Neuronal stem cell (in vitro differentiated cells): ENCODE measurements around the gene ASTL.

Experiments used
- DNase-seq: peaks from one replicate; pipeline ENCODE4 v3.0.0-alpha.2; 2013; ENCODE audit warnings: low spot score
- H2AFZ ChIP-seq: one replicate; pipeline ENCODE4 v1.6.1; 2013; ENCODE audit warnings: mild to moderate bottlenecking, low read length, inconsistent platforms
- H2AK5ac ChIP-seq: 2 replicates; pipeline ENCODE4 v1.6.1; 2013; ENCODE audit warnings: low read depth, mild to moderate bottlenecking, inconsistent platforms, low read length, moderate library complexity, mixed read lengths
- H2BK120ac ChIP-seq: 2 replicates; pipeline ENCODE4 v1.6.1; 2013; ENCODE audit warnings: low read depth, mild to moderate bottlenecking, inconsistent platforms, low read length, moderate library complexity, mixed read lengths
- H2BK12ac ChIP-seq: one replicate; pipeline ENCODE4 v1.6.1; 2013; ENCODE audit warnings: low read length, inconsistent platforms
- H2BK15ac ChIP-seq: 2 replicates; pipeline ENCODE4 v1.6.1; 2013; ENCODE audit warnings: mild to moderate bottlenecking, low read length, inconsistent platforms, mixed read lengths
- H2BK5ac ChIP-seq: one replicate; pipeline ENCODE4 v1.6.1; 2013; ENCODE audit warnings: inconsistent platforms, mild to moderate bottlenecking, low read length, moderate library complexity
- H3K14ac ChIP-seq: one replicate; pipeline ENCODE4 v1.6.1; 2013; ENCODE audit warnings: low read length, inconsistent platforms
- H3K18ac ChIP-seq: 2 replicates; pipeline ENCODE4 v1.6.1; 2013; ENCODE audit warnings: low read length, inconsistent platforms
- H3K23ac ChIP-seq: 2 replicates; pipeline ENCODE4 v1.6.1; 2013; ENCODE audit warnings: low read depth, mild to moderate bottlenecking, mixed read lengths, low read length, inconsistent platforms; ENCODE audit not compliant: poor library complexity
- H3K27ac ChIP-seq: replicated peaks from 3 replicates; pipeline ENCODE4 v1.5.1; 2013; ENCODE audit warnings: low read length, inconsistent platforms
- H3K27me3 ChIP-seq, 3 experiments: 2 replicates each; pipeline ENCODE4 v1.6.1; 2013; ENCODE audit warnings: low read length in 3 of 3, mild to moderate bottlenecking in 2 of 3, inconsistent platforms in 1 of 3, low read depth in 1 of 3, mixed read lengths in 1 of 3, moderate library complexity in 1 of 3; ENCODE audit not compliant: control insufficient read depth in 3 of 3, insufficient read depth in 3 of 3
- H3K36me3 ChIP-seq, 2 donors: replicated peaks in 1 of 2; 2 replicates each; pipeline ENCODE4 v1.6.1; 2013; ENCODE audit warnings: low read length in 2 of 2; ENCODE audit not compliant: control insufficient read depth in 2 of 2, insufficient read depth in 2 of 2
- H3K4ac ChIP-seq: 2 replicates; pipeline ENCODE4 v1.6.1; 2013; ENCODE audit warnings: inconsistent platforms, mild to moderate bottlenecking, low read length, moderate library complexity
- H3K4me1 ChIP-seq, 2 donors: 1 replicate in 1 of 2; 2 replicates in 1 of 2; pipeline ENCODE4 v1.6.1; 2013; ENCODE audit warnings: low read length in 2 of 2, low read depth in 1 of 2; ENCODE audit not compliant: control insufficient read depth in 2 of 2, insufficient read depth in 1 of 2
- H3K4me2 ChIP-seq: one replicate; pipeline ENCODE4 v1.6.1; 2013; ENCODE audit warnings: mild to moderate bottlenecking, low read length, inconsistent platforms; ENCODE audit not compliant: insufficient read depth, poor library complexity, severe bottlenecking
- H3K4me3 ChIP-seq, 2 donors: 2 replicates each; pipeline ENCODE4 v1.5.1; 2013; ENCODE audit warnings: low read length in 2 of 2, mild to moderate bottlenecking in 2 of 2, inconsistent platforms in 1 of 2, moderate library complexity in 1 of 2
- H3K79me1 ChIP-seq: one replicate; pipeline ENCODE4 v1.6.1; 2013; ENCODE audit warnings: low read depth, mild to moderate bottlenecking, inconsistent platforms, low read length, moderate library complexity
- H3K9ac ChIP-seq: one replicate; pipeline ENCODE4 v1.6.1; 2013; ENCODE audit warnings: mild to moderate bottlenecking, low read depth, low read length, inconsistent platforms; ENCODE audit not compliant: poor library complexity
- H3K9me3 ChIP-seq, 2 donors: replicated peaks in 1 of 2; 2 replicates each; pipeline versions ENCODE3 to v1.6.1; 2013; ENCODE audit warnings: low read length in 2 of 2, mild to moderate bottlenecking in 2 of 2, inconsistent platforms in 1 of 2, low read depth in 1 of 2, mixed read lengths in 1 of 2, moderate library complexity in 1 of 2; ENCODE audit not compliant: control insufficient read depth in 2 of 2, insufficient read depth in 1 of 2
- H4K8ac ChIP-seq: one replicate; pipeline ENCODE4 v1.6.1; 2013; ENCODE audit warnings: low read depth, mild to moderate bottlenecking, inconsistent platforms, low read length, moderate library complexity
- H4K91ac ChIP-seq: one replicate; pipeline ENCODE4 v1.6.1; 2013; ENCODE audit warnings: low read length, low read depth, mild to moderate bottlenecking, inconsistent platforms; ENCODE audit not compliant: poor library complexity
- WGBS, 2 donors: extraction: QIAGEN DNeasy Blood & Tissue Kit; methylation state at CpG; one replicate each; pipeline ENCODE4 v1.1.7; 2013; ENCODE audit warnings: missing lambda C conversion rate in 2 of 2, mixed read lengths in 1 of 2; ENCODE audit not compliant: insufficient read length in 2 of 2, insufficient replicate concordance in 1 of 2; ENCODE audit errors: extremely low coverage in 2 of 2; 5-methylcytosine and 5-hydroxymethylcytosine counted together

Gene ASTL

DNA sequence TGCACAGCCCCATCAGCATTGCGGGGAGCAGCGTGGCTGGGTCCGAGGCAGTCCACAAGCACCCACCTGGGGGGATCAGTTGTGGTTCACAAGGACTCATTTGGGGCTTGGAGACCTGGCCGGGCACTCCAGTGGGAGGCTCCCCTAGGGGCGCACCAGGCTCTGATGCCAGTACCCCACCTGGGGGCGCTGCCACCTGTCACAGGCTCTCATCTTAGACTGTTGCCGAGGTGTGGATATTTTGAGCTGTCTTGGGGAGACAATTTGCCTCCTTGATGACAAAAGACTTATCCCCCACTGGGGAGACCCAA, 25.0 kb downstream of the ASTL start:
- Histone ChIP-seq H3K23ac (no peak overlapping the region), H2BK5ac (no peak overlapping the region), H3K9ac (no peak overlapping the region), H3K79me1 (peaks cover 7% of the 10 kb centered on the region), H2BK15ac (no peak overlapping the region), H3K4me3 (no peak overlapping the region), H3K36me3 (no peaks in the 10 kb centered on the region), H3K4me2 (no peak overlapping the region), H2AFZ (no peak overlapping the region), H2AK5ac (no peak overlapping the region), H4K8ac (no peak overlapping the region), H3K4ac (no peak overlapping the region), H4K91ac (no peak overlapping the region), H3K9me3 (peaks cover 11 to 14% of the 10 kb centered on the region in 2 donors), H3K27ac (no peak overlapping the region), H2BK120ac (no peak overlapping the region), H3K14ac (no peak overlapping the region), H3K4me1 (peaks cover 15 to 18% of the 10 kb centered on the region in 2 donors), H3K27me3 (peaks cover 2 to 52% (median 17%) of the 10 kb centered on the region in 3 experiments), H3K18ac (no peak overlapping the region), H2BK12ac (no peak overlapping the region)
- no peak for DNase-seq
- no CpG with 5 or more reads among the region's 7 CpGs for whole genome bisulfite sequencing, 2 donors

DNA sequence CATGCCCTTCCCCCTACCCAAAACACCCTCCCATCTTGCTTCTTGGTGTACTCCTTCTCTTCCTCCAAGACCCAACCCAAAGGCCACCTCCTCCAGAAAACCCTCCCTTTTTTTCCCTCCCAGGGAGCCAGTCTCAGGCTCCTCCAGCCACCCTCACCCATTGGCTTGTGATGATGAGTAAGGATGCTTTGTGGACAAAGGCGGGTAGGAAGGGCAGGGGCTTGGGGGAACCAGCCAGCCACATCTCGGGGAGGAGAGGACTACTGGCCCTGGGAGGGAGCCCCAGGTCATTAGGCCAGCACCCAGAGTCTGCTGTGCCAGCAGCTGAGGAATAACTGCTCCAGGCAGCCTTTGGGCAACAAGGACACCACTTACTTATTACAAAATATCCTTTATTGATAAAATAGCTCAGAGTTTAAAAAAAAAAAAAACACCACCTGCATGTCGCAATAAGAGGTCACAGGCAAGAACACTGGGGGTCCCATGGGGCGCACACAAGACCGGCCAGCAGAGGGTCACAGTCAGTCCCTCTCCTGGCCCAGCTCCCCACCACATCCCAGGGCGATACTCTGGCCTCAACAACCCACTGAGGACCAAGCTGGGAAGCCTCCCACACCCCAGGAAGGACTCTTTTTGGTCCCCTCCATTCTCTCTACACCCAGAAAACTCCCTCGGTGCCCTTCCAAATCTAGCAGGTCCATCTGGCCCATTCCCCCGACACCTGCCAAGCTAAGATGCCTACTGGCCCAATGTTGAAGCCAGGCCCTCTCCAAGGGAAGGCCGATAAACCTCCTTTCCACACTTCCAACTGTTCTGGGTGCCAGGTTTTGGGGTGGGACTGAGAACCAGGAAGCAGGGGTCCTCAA, 25.6 kb downstream of the ASTL start:
- Histone ChIP-seq H2BK120ac (no peak overlapping the region), H3K4me1 (peaks cover 18 to 23% of the 10 kb centered on the region in 2 donors), H3K36me3 (no peaks in the 10 kb centered on the region), H2BK5ac (no peak overlapping the region), H3K14ac (no peak overlapping the region), H3K4me2 (no peak overlapping the region), H3K27ac (no peak overlapping the region), H2AFZ (no peak overlapping the region), H2BK15ac (no peak overlapping the region), H2BK12ac (no peak overlapping the region), H3K4ac (no peak overlapping the region), H3K18ac (peak overlapping the region; percentile 11), H3K27me3 (peaks cover 2 to 46% (median 13%) of the 10 kb centered on the region in 3 experiments), H3K9ac (no peak overlapping the region), H3K9me3 (peaks cover 11 to 14% of the 10 kb centered on the region in 2 donors), H3K79me1 (peaks cover 7% of the 10 kb centered on the region), H2AK5ac (peak overlapping the region; percentile 1), H3K4me3 (no peak overlapping the region), H4K91ac (no peak overlapping the region), H4K8ac (no peak overlapping the region), H3K23ac (no peak overlapping the region)
- DNase-seq: no peak
- WGBS, 2 donors: no CpG with 5 or more reads among the region's 9 CpGs

DNA sequence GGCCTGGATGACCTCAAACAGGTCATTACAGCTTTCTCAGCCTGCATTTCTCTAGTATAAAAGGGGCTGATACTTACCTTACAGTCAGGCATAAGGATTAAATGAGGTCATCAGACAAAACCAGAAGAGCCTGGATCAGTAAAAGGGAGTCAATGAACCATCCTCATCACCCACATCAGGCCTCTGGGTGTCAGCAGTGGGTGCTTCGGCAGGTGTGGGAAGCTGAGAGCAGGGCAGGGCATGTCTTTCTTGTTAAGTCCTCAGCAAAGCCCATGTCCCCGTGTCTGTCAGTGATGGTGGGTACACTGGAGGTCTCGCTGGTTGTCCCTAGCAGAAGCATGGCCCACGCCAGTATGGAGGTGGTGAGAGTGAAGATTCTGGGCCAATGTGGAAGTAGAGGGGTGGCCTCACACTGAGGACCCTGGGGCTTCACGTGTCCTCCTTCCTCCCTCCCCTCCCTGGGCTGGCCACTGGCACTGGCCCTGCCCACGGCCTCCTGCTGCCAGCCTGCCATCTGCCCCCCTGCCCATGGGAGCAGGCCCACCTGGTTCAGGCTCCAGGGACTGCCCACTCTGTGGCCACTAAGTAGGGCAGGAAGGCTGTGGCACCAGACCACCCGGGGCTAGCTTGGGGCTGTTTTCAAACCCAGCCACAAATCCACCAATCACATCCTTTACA, 26.3 kb downstream of the ASTL start:
- Histone ChIP-seq H2BK15ac (peak overlapping the region; percentile 28), H4K8ac (no peak overlapping the region), H2AK5ac (peak overlapping the region; percentile 37), H3K36me3 (no peaks in the 10 kb centered on the region), H3K4ac (no peak overlapping the region), H3K4me1 (peaks cover 12 to 21% of the 10 kb centered on the region in 2 donors), H4K91ac (no peak overlapping the region), H2BK5ac (no peak overlapping the region), H3K27me3 (peaks cover 2 to 39% (median 6%) of the 10 kb centered on the region in 3 experiments), H3K4me2 (no peak overlapping the region), H3K23ac (peak overlapping the region; percentile 22), H3K14ac (no peak overlapping the region), H3K9ac (peak overlapping the region; percentile 22), H2BK120ac (no peak overlapping the region), H3K4me3 (no peak overlapping the region), H3K9me3 (peaks cover 11 to 14% of the 10 kb centered on the region in 2 donors), H2AFZ (no peak overlapping the region), H3K79me1 (peaks cover 7% of the 10 kb centered on the region), H2BK12ac (no peak overlapping the region), H3K18ac (peak overlapping the region; percentile 86), H3K27ac (no peak overlapping the region)
- DNase-seq: no peak
- WGBS, 2 donors: no CpG with 5 or more reads among the region's 7 CpGs

DNA sequence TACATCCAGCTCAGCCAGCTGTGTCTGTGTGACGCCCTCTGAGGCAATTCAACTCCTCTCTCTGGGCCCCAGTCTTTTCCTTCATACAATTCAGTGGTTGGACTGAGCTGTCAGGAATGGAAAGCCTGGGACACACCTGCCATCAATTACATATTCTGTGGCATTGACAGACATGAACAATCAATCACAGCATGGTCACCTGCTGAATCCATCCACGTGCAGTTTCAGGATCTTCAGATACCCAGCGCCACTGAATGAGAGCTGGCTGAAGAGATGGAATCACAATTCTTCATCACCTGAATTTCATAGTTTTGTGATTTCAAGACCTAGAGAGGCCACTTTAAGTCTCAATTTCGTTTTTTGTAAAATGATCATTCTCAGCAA, 27.1 kb downstream of the ASTL start:
- H3K27me3 ChIP-seq: peaks cover 2 to 34% (median 6%) of the 10 kb centered on the region in 3 experiments
- peaks cover 7% of the 10 kb centered on the region for H3K79me1 ChIP-seq
- no peak overlapping the region for H4K91ac ChIP-seq
- peaks cover 11 to 14% of the 10 kb centered on the region in 2 donors for H3K9me3 ChIP-seq
- no peak overlapping the region for H3K27ac ChIP-seq
- H2BK12ac ChIP-seq: no peak overlapping the region
- H2BK5ac ChIP-seq: no peak overlapping the region
- peaks cover 12 to 21% of the 10 kb centered on the region in 2 donors for H3K4me1 ChIP-seq
- no peak overlapping the region for H3K4ac ChIP-seq
- H3K4me3 ChIP-seq: no peak overlapping the region
- H2AFZ ChIP-seq: no peak overlapping the region
- H4K8ac ChIP-seq: no peak overlapping the region
- H3K36me3 ChIP-seq: no peaks in the 10 kb centered on the region
- WGBS, 2 donors: no CpG with 5 or more reads among the region's 4 CpGs
- no peak overlapping the region for H3K14ac ChIP-seq
- no peak overlapping the region for H3K18ac ChIP-seq
- H3K23ac ChIP-seq: no peak overlapping the region
- no peak for DNase-seq
- peak overlapping the region; percentile 85 for H2AK5ac ChIP-seq
- no peak overlapping the region for H2BK120ac ChIP-seq
- no peak overlapping the region for H3K9ac ChIP-seq
- H3K4me2 ChIP-seq: no peak overlapping the region
- peak overlapping the region; percentile 79 for H2BK15ac ChIP-seq
